SK-N-SH treated with all-trans-retinoic acid at 6 μM for 48 hours (cell line): Measurements from ENCODE around the gene ARHGEF16.

Source experiments
- CREB5 ChIP-seq: fragments of 250-450 bp; sonication (Bioruptor Pico); IDR thresholded peaks from 2 replicates; pipeline ENCODE4 v1.5.1; 2020; ENCODE audit warnings: low read depth, mild to moderate bottlenecking, moderate library complexity
- GLIS3 ChIP-seq: fragments of 250-450 bp; sonication (Bioruptor Pico); IDR thresholded peaks from 2 replicates; pipeline ENCODE4 v1.5.0; 2020; ENCODE audit warnings: mild to moderate bottlenecking, moderate library complexity
- PATZ1 ChIP-seq: fragments of 250-450 bp; sonication (Bioruptor Pico); IDR thresholded peaks from 2 replicates; pipeline ENCODE4 v1.8.0; 2020; ENCODE audit warnings: mild to moderate bottlenecking, moderate library complexity, borderline replicate concordance
- RARB ChIP-seq: fragments of 250-450 bp; sonication (Bioruptor Pico); IDR thresholded peaks from 2 replicates; pipeline ENCODE4 v1.8.0; 2021; ENCODE audit warnings: mild to moderate bottlenecking, moderate library complexity
- SNAI2 ChIP-seq: fragments of 250-450 bp; sonication (Bioruptor Pico); IDR thresholded peaks from 2 replicates; pipeline ENCODE4 v1.5.0; 2020; ENCODE audit warnings: mild to moderate bottlenecking, moderate library complexity
- ZFP3 ChIP-seq: fragments of 250-450 bp; sonication (Bioruptor Pico); IDR thresholded peaks from 2 replicates; pipeline ENCODE4 v1.5.0; 2020; ENCODE audit warnings: mild to moderate bottlenecking, moderate library complexity
- ZFP30 ChIP-seq: fragments of 450-650 bp; formaldehyde crosslinking; IDR thresholded peaks from 2 replicates; pipeline ENCODE4 v1.5.0; 2022; ENCODE audit warnings: mild to moderate bottlenecking, moderate library complexity
- ZNF70 ChIP-seq: fragments of 450-650 bp; formaldehyde crosslinking; IDR thresholded peaks from 2 replicates; pipeline ENCODE4 v1.5.0; 2020; ENCODE audit warnings: mild to moderate bottlenecking, moderate library complexity

DNA sequence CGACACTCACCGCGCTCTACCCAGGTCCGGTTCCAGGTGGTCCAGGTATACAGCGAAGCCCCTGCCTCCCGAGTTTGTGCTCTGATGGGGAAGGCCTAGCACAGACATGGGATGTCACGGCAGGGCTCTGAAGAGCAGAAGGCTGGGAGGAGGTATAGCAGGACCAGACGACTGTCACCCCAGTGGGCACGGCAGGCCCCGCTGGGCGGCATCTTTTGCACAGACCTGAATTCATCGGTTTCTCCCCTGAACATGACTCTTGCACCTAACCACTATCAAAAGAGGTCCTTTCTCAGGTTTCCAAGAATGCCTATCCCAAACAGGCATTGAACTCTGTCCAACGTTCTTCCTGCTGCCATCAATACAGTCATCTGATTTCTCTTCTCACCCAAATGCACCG is 30.6 kb downstream of the ARHGEF16 start:
- TF ChIP-seq GLIS3 (CRISPR knock-in tag) (no peak), SNAI2 (CRISPR knock-in tag) (no peak), ZFP3 (CRISPR knock-in tag) (no peak), ZNF70 (CRISPR knock-in tag) (no peak), CREB5 (CRISPR knock-in tag) (no peak), PATZ1 (no peak), ZFP30 (CRISPR knock-in tag) (no peak), RARB (CRISPR knock-in tag) (no peak)
